IMR-90 (cell line): ENCODE data around the gene USP31.

Experiments
- BHLHE40 ChIP-seq: fragments of 150-350 bp; IDR thresholded peaks from 2 replicates; pipeline ENCODE4 v1.6.1; 2016; ENCODE audit warnings: mild to moderate bottlenecking, low read depth, low read length
- CHD1 ChIP-seq: IDR thresholded peaks from 2 replicates; pipeline ENCODE4 v1.6.1; 2012; ENCODE audit warnings: low read depth, low read length, improper control_type of control experiment
- CTCF ChIP-seq: conservative IDR thresholded peaks from 2 replicates; pipeline ENCODE4 v1.5.1; 2012; ENCODE audit warnings: mild to moderate bottlenecking, low read depth, low read length, improper control_type of control experiment
- FOS ChIP-seq: fragments of 150-350 bp; IDR thresholded peaks from 2 replicates; pipeline ENCODE4 v1.6.1; 2016; ENCODE audit warnings: low read depth, low read length
- NFE2L2 ChIP-seq: fragments of 150-350 bp; IDR thresholded peaks from 2 replicates; pipeline ENCODE4 v1.6.1; 2016; ENCODE audit warnings: low read depth, mild to moderate bottlenecking, low read length
- POLR2A ChIP-seq: IDR thresholded peaks from 2 replicates; pipeline ENCODE4 v1.6.1; 2012; ENCODE audit warnings: mild to moderate bottlenecking, low read depth, low read length
- RAD21 ChIP-seq: IDR thresholded peaks from 2 replicates; pipeline ENCODE4 v1.6.1; 2012; ENCODE audit warnings: low read length, improper control_type of control experiment
- RFX5 ChIP-seq: IDR thresholded peaks from 2 replicates; pipeline ENCODE4 v1.8.0; 2012; ENCODE audit warnings: low read depth, mild to moderate bottlenecking, low read length, moderate library complexity
- SMC3 ChIP-seq: fragments of 150-350 bp; IDR thresholded peaks from 2 replicates; pipeline ENCODE4 v1.6.1; 2016; ENCODE audit warnings: low read depth, mild to moderate bottlenecking, antibody characterized with exemption, low read length, moderate library complexity
- USF2 ChIP-seq: fragments of 150-350 bp; IDR thresholded peaks from 2 replicates; pipeline ENCODE4 v1.6.1; 2017; ENCODE audit warnings: mild to moderate bottlenecking, antibody characterized with exemption, low read length, low read depth

GRCh38 chr16:23052908-23053580 is 96.2 kb downstream of the USP31 start:
- TF ChIP-seq CTCF: no peak
- TF ChIP-seq BHLHE40: no peak
- no peak for TF ChIP-seq RFX5
- TF ChIP-seq POLR2A: no peak
- TF ChIP-seq NFE2L2: no peak
- no peak for TF ChIP-seq FOS
- TF ChIP-seq SMC3: no peak
- TF ChIP-seq USF2: no peak
- no peak for TF ChIP-seq RAD21
- TF ChIP-seq CHD1: no peak
